Naive thymus-derived CD4-positive, alpha-beta T cell (primary cell): Measurements from ENCODE around the gene BRINP1. TPM values are rescaled to one million over a fixed set of nuclear protein-coding genes. Genes with fewer than 3 reads are reported as not detected.

Source experiments
- ATAC-seq: fragments of 150-1000 bp; cut with Tn5 transposase; 2 replicates; pipeline ENCODE4 v1.10.0; 2021; ENCODE audit warnings: mild to moderate bottlenecking, moderate library complexity
- CTCF ChIA-PET: fragments of 350-600 bp; sonication (Branson Sonifier 250); formaldehyde crosslinking; loops from one replicate; lab custom pipeline; 2021; ENCODE audit warnings: antibody characterized with exemption; lab: Charles Lee
- POLR2A ChIA-PET: fragments of 350-600 bp; sonication (Branson Sonifier 250); formaldehyde crosslinking; loops from one replicate; lab custom pipeline; 2021; ENCODE audit warnings: antibody characterized with exemption, inconsistent platforms; lab: Charles Lee
- DNase-seq, 9 donors: peaks; one replicate each; pipeline versions ENCODE4 v3.0.0 to v3.0.0-alpha.2; 2020 to 2022; ENCODE audit warnings: mixed read lengths in 1 of 9
- H3K27ac ChIP-seq: one replicate; pipeline ENCODE4 v1.7.0; 2013; ENCODE audit warnings: mild to moderate bottlenecking, low read depth, low read length, moderate library complexity
- H3K27me3 ChIP-seq, 2 donors: one replicate each; pipeline ENCODE4 v1.7.0; 2013; ENCODE audit warnings: low read length in 2 of 2, mild to moderate bottlenecking in 2 of 2, moderate library complexity in 2 of 2; ENCODE audit not compliant: control insufficient read depth in 2 of 2, insufficient read depth in 2 of 2
- H3K36me3 ChIP-seq, 3 experiments: 1 replicate in 2 of 3; 2 replicates in 1 of 3; pipeline ENCODE4 v1.7.0; 2013; ENCODE audit warnings: low read length in 3 of 3, mild to moderate bottlenecking in 3 of 3, moderate library complexity in 1 of 3; ENCODE audit not compliant: insufficient read depth in 3 of 3, control insufficient read depth in 2 of 3
- H3K4me1 ChIP-seq, 2 donors: one replicate each; pipeline ENCODE4 v1.7.0; 2013; ENCODE audit warnings: low read length in 2 of 2, mild to moderate bottlenecking in 2 of 2, moderate library complexity in 1 of 2; ENCODE audit not compliant: control insufficient read depth in 2 of 2, insufficient read depth in 2 of 2
- H3K4me3 ChIP-seq: 2 replicates; pipeline ENCODE4 v1.7.0; 2013; ENCODE audit warnings: mild to moderate bottlenecking, low read length
- H3K9me3 ChIP-seq, 3 experiments: 1 replicate in 2 of 3; 2 replicates in 1 of 3; pipeline ENCODE4 v1.7.0; 2013; ENCODE audit warnings: low read length in 3 of 3; ENCODE audit not compliant: control insufficient read depth in 2 of 3
- H3K27ac Mint-ChIP-seq, 9 donors: one replicate each; pipeline ENCODE4 v1.8.0; 2020 to 2022; ENCODE audit warnings: mixed read lengths in 9 of 9, mild to moderate bottlenecking in 8 of 9, moderate library complexity in 5 of 9, inconsistent platforms in 2 of 9
- H3K27me3 Mint-ChIP-seq, 5 donors: one replicate each; pipeline ENCODE4 v1.8.0; 2021 to 2022; ENCODE audit warnings: mixed read lengths in 5 of 5, mild to moderate bottlenecking in 1 of 5
- H3K36me3 Mint-ChIP-seq, 5 donors: one replicate each; pipeline ENCODE4 v1.8.0; 2020 to 2022; ENCODE audit warnings: mixed read lengths in 5 of 5, mild to moderate bottlenecking in 3 of 5, inconsistent platforms in 1 of 5
- H3K4me1 Mint-ChIP-seq, 7 donors: one replicate each; pipeline ENCODE4 v1.8.0; 2020 to 2022; ENCODE audit warnings: mixed read lengths in 7 of 7, mild to moderate bottlenecking in 3 of 7, inconsistent platforms in 1 of 7
- H3K4me3 Mint-ChIP-seq, 10 donors: one replicate each; pipeline ENCODE4 v1.8.0; 2020 to 2022; ENCODE audit warnings: mild to moderate bottlenecking in 10 of 10, mixed read lengths in 10 of 10, moderate library complexity in 6 of 10, inconsistent platforms in 2 of 10
- H3K9me3 Mint-ChIP-seq, 11 donors: one replicate each; pipeline ENCODE4 v1.8.0; 2020 to 2022; ENCODE audit warnings: mixed read lengths in 11 of 11, mild to moderate bottlenecking in 4 of 11, inconsistent platforms in 1 of 11, moderate library complexity in 1 of 11
- intact Hi-C, 2 donors: fragments of 100-400 bp; cut with micrococcal nuclease; formaldehyde crosslinking; loops; one replicate each; pipeline ENCODE4 v1.15.1; 2023
- polyA plus RNA-seq, 2 donors: library from polyadenylated mRNA; unstranded; fragments of 300-500 nt; fragmentation: Illumina TruSeq; gene quantifications; one replicate each; pipeline ENCODE4 v1.2.3, GENCODE V29; 2021
- total RNA-seq, 6 experiments: library from RNA in 5 of 6; stranded (reverse) in 5 of 6; gene quantifications; 1 replicate in 5 of 6; 2 replicates in 1 of 6; pipeline ENCODE4 v1.2.3 and lab custom pipeline; 2021 to 2026

The BRINP1 gene
- total and polyA plus RNA-seq, 7 experiments from 2014 or later = not detected

DNA sequence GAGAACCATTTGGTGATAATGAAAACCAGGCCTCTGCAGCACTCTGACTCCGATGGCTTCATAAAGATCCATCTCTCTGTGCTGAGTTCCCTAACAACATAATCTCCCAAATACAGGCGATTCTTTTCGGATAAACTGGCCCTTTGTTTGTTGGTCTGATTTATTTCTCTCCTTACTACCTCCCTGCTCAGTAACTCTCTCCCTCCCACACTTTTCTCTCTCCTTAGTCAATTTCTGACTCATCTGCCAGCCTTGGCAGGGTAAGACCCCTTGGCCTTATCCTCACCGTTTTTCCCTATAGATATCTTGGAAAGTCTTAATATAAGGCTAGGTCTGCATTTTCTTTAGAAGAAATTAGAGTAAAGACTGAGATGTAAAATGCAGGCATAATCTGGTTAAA lies 128.7 kb downstream of the BRINP1 start:
- Mint-ChIP-seq H3K9me3 (peaks cover 0 to 13% (median 2%) of the 10 kb centered on the region in 11 donors), H3K4me3 (no peak overlapping the region), H3K36me3 (no peaks in the 10 kb centered on the region), H3K27ac (peak overlapping the region in 1 of 9 donors; percentile 2), H3K27me3 (peaks cover 0 to 6% (median 0%) of the 10 kb centered on the region in 5 donors), H3K4me1 (no peaks in the 10 kb centered on the region)
- Histone ChIP-seq H3K27ac (no peak overlapping the region), H3K36me3 (no peaks in the 10 kb centered on the region), H3K4me1 (no peaks in the 10 kb centered on the region), H3K9me3 (no peaks in the 10 kb centered on the region), H3K27me3 (no peaks in the 10 kb centered on the region), H3K4me3 (no peak overlapping the region)
- DNase-seq (no peak), ATAC-seq (no peak)
- intact Hi-C loops = no loop called here
- ChIA-PET POLR2A (no interaction called here), CTCF (no interaction called here)

DNA sequence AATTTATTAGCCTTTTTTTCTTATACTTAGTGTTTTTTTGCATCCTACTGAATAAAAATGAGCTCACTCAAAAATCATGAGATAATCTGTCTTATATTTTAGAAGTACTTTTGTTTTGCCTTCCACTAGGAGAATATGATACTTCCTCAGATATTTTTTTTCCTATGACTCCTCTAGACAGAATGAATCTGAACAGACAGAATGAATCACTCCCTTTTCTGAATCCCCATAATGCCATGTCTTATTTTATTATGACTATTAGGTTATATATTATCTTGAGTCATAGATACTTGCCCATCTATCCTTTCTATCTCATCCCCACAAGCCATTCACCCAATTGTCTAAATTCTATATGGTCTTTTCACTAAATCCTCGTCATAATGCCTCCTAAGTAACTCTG lies 134.6 kb downstream of the BRINP1 start:
- H3K27me3 Mint-ChIP-seq = peaks cover 0 to 6% (median 0%) of the 10 kb centered on the region in 5 donors
- Histone ChIP-seq H3K27ac (no peak overlapping the region), H3K9me3 (no peaks in the 10 kb centered on the region), H3K4me3 (no peak overlapping the region), H3K36me3 (no peaks in the 10 kb centered on the region), H3K27me3 (no peaks in the 10 kb centered on the region), H3K4me1 (no peaks in the 10 kb centered on the region)
- ChIA-PET CTCF (no interaction called here), POLR2A (no interaction called here)
- H3K4me3 Mint-ChIP-seq = no peak overlapping the region
- no peak overlapping the region for H3K27ac Mint-ChIP-seq
- no peaks in the 10 kb centered on the region for H3K4me1 Mint-ChIP-seq
- ATAC-seq = no peak
- peaks cover 0 to 18% (median 3%) of the 10 kb centered on the region in 11 donors for H3K9me3 Mint-ChIP-seq
- intact Hi-C loops = no loop called here
- no peaks in the 10 kb centered on the region for H3K36me3 Mint-ChIP-seq
- DNase-seq = no peak

- H3K27ac ChIP-seq = no peak overlapping the region
- peaks cover 0 to 6% (median 0%) of the 10 kb centered on the region in 11 donors for H3K9me3 Mint-ChIP-seq
- ChIA-PET CTCF (no interaction called here), POLR2A (no interaction called here)
- H3K4me1 Mint-ChIP-seq = no peaks in the 10 kb centered on the region
- no peaks in the 10 kb centered on the region for H3K36me3 Mint-ChIP-seq
- intact Hi-C loops = no loop called here
- H3K36me3 ChIP-seq = no peaks in the 10 kb centered on the region
- H3K27ac Mint-ChIP-seq = no peak overlapping the region
- ATAC-seq = no peak
- H3K4me3 Mint-ChIP-seq = no peak overlapping the region
- H3K27me3 ChIP-seq = no peaks in the 10 kb centered on the region
- no peaks in the 10 kb centered on the region for H3K9me3 ChIP-seq
- H3K4me1 ChIP-seq = no peaks in the 10 kb centered on the region
- no peak overlapping the region for H3K4me3 ChIP-seq
- H3K27me3 Mint-ChIP-seq = no peaks in the 10 kb centered on the region
- DNase-seq = no peak
Observed at GRCh38 chr9:119227422-119227821, 141.8 kb downstream of the BRINP1 start.

DNA sequence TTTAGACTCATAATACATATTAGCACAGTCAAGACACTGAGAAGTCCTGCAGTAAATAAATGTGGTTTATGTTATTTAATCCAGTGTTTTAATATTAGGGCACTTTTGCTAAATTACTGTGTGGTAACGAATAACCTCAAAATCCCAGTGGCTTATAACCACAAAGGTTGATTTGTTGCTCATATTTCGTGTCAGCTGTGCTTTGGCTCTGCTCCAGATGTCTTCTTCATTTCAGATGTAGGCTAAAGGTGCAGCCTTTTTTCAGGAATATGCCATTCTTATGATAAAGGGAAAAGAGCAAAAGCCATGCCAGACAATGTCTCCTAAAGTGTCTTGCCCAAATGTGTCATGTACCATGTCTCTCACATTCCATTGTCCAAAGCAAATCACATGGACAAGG lies 144.8 kb downstream of the BRINP1 start:
- H3K27me3 Mint-ChIP-seq = no peaks in the 10 kb centered on the region
- no peak for ATAC-seq
- Histone ChIP-seq H3K36me3 (no peaks in the 10 kb centered on the region), H3K27me3 (no peaks in the 10 kb centered on the region), H3K4me1 (no peaks in the 10 kb centered on the region), H3K27ac (no peak overlapping the region), H3K4me3 (no peak overlapping the region), H3K9me3 (no peaks in the 10 kb centered on the region)
- H3K36me3 Mint-ChIP-seq = no peaks in the 10 kb centered on the region
- CTCF ChIA-PET = no interaction called here
- POLR2A ChIA-PET = no interaction called here
- H3K9me3 Mint-ChIP-seq = peaks cover 0 to 24% (median 4%) of the 10 kb centered on the region in 11 donors
- intact Hi-C loops = no loop called here
- DNase-seq = no peak
- H3K4me3 Mint-ChIP-seq = no peak overlapping the region
- H3K4me1 Mint-ChIP-seq = no peaks in the 10 kb centered on the region
- no peak overlapping the region for H3K27ac Mint-ChIP-seq

DNA sequence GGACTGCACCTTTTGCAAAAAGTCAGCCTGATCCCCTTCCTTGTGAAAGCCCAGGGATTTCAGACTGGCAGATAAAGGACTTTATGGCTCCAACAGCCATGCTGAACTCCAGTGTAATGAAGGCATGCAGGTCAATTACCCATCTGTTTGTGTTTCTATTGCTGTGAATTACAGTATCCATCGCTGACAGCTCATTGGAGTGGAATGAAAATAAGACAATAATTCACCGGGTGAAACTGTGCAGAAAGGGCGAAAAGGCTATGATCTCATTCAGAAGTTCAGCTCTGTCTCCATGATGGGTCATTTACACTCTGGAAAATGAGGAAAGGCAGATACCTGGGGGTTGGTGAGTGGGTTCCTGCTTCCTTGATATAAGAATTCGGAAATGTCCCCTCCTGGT lies 148.0 kb downstream of the BRINP1 start:
- no peaks in the 10 kb centered on the region for H3K27me3 ChIP-seq
- DNase-seq (no peak), ATAC-seq (no peak)
- Mint-ChIP-seq H3K36me3 (no peaks in the 10 kb centered on the region), H3K27me3 (no peaks in the 10 kb centered on the region), H3K9me3 (peaks cover 0 to 37% (median 11%) of the 10 kb centered on the region in 11 donors), H3K27ac (no peak overlapping the region), H3K4me1 (no peaks in the 10 kb centered on the region), H3K4me3 (no peak overlapping the region)
- CTCF ChIA-PET = no interaction called here
- H3K9me3 ChIP-seq = no peaks in the 10 kb centered on the region
- H3K27ac ChIP-seq = no peak overlapping the region
- H3K4me1 ChIP-seq = no peaks in the 10 kb centered on the region
- no peak overlapping the region for H3K4me3 ChIP-seq
- POLR2A ChIA-PET = no interaction called here
- intact Hi-C loops = no loop called here
- H3K36me3 ChIP-seq = no peaks in the 10 kb centered on the region

- intact Hi-C loops = no loop called here
- no peaks in the 10 kb centered on the region for H3K27me3 Mint-ChIP-seq
- Histone ChIP-seq H3K36me3 (no peaks in the 10 kb centered on the region), H3K4me3 (no peak overlapping the region), H3K27ac (no peak overlapping the region), H3K4me1 (no peaks in the 10 kb centered on the region), H3K27me3 (no peaks in the 10 kb centered on the region), H3K9me3 (no peaks in the 10 kb centered on the region)
- ATAC-seq (no peak), DNase-seq (no peak)
- no peaks in the 10 kb centered on the region for H3K4me1 Mint-ChIP-seq
- H3K9me3 Mint-ChIP-seq = peaks cover 0 to 37% (median 11%) of the 10 kb centered on the region in 11 donors
- ChIA-PET CTCF (no interaction called here), POLR2A (no interaction called here)
- H3K4me3 Mint-ChIP-seq = no peak overlapping the region
- H3K36me3 Mint-ChIP-seq = no peaks in the 10 kb centered on the region
- no peak overlapping the region for H3K27ac Mint-ChIP-seq
Observed at GRCh38 chr9:119218293-119218692, 150.9 kb downstream of the BRINP1 start.

GRCh38 chr9:119216651-119217331 lies 152.4 kb downstream of the BRINP1 start:
- intact Hi-C loops = no loop called here
- Histone ChIP-seq H3K36me3 (no peaks in the 10 kb centered on the region), H3K27me3 (no peaks in the 10 kb centered on the region), H3K4me3 (no peak overlapping the region), H3K4me1 (no peaks in the 10 kb centered on the region), H3K27ac (no peak overlapping the region), H3K9me3 (no peaks in the 10 kb centered on the region)
- Mint-ChIP-seq H3K27ac (no peak overlapping the region), H3K36me3 (no peaks in the 10 kb centered on the region), H3K4me3 (no peak overlapping the region), H3K4me1 (no peaks in the 10 kb centered on the region), H3K27me3 (no peaks in the 10 kb centered on the region), H3K9me3 (peaks cover 0 to 30% (median 9%) of the 10 kb centered on the region in 11 donors)
- ChIA-PET CTCF (no interaction called here), POLR2A (no interaction called here)
- ATAC-seq (no peak), DNase-seq (no peak)
